ENCODE measurements around the gene INPP5F.

Gene INPP5F

GRCh38 chr10:119871881-119872609 is 146.2 kb downstream of the INPP5F start:
- no peak for DNase-seq

GRCh38 chr10:119872610-119872859 is 146.7 kb downstream of the INPP5F start, which contains the start of gene MCMBP:
MCMBP (minus strand) TSS chr10:119872843; CDS start chr10:119872584, 259 bp downstream.
- DNase-seq, result no peak

GRCh38 chr10:119872860-119873681 is 147.2 kb downstream of the INPP5F start:
- DNase-seq, result peak in 1 of 2 experiments; percentile 53

GRCh38 chr10:119878524-119878923 is 152.7 kb downstream of the INPP5F start:
- no peak for DNase-seq
